Non-pigmented ciliary epithelial cell (primary cell): ENCODE measurements around the gene ANGPT4.

ENCODE experiments used
- DNase-seq: peaks from one replicate; pipeline ENCODE4 v3.0.0-alpha.2; 2010; ENCODE audit warnings: low read depth

The ANGPT4 gene

GRCh38 chr20:940926-941325 is 24.8 kb upstream of the ANGPT4 start:
- no peak for DNase-seq

- no peak for DNase-seq
Measured at GRCh38 chr20:939606-940005, 23.5 kb upstream of the ANGPT4 start.

- DNase-seq = no peak
Measured at GRCh38 chr20:934186-934840, 18.2 kb upstream of the ANGPT4 start.

- no peak for DNase-seq
Measured at GRCh38 chr20:933029-933428, 16.9 kb upstream of the ANGPT4 start.

GRCh38 chr20:931401-931800 is 15.3 kb upstream of the ANGPT4 start:
- DNase-seq = no peak

- no peak for DNase-seq
Measured at GRCh38 chr20:926670-927069, 10.5 kb upstream of the ANGPT4 start.

GRCh38 chr20:925516-925915 is 9.4 kb upstream of the ANGPT4 start:
- DNase-seq = no peak

- no peak for DNase-seq
Measured at GRCh38 chr20:924639-925038, 8.5 kb upstream of the ANGPT4 start.

- no peak for DNase-seq
Measured at GRCh38 chr20:922781-923180, 6.6 kb upstream of the ANGPT4 start.

GRCh38 chr20:921068-921467 is 4.9 kb upstream of the ANGPT4 start:
- DNase-seq = no peak

- DNase-seq = no peak
Measured at GRCh38 chr20:920311-920710, 4.2 kb upstream of the ANGPT4 start.

GRCh38 chr20:919491-919916 is 3.4 kb upstream of the ANGPT4 start:
- DNase-seq = no peak

- no peak for DNase-seq
Measured at GRCh38 chr20:917416-917815, 1.3 kb upstream of the ANGPT4 start.

GRCh38 chr20:916825-917224 is 691 bp upstream of the ANGPT4 start:
- DNase-seq = no peak

GRCh38 chr20:914727-915498 is 1.2 kb downstream of the ANGPT4 start:
- DNase-seq = no peak

GRCh38 chr20:913306-913849 is 2.8 kb downstream of the ANGPT4 start:
- no peak for DNase-seq

- DNase-seq = no peak
Measured at GRCh38 chr20:911882-912600, 4.1 kb downstream of the ANGPT4 start.

GRCh38 chr20:910870-911770 is 5.0 kb downstream of the ANGPT4 start:
- no peak for DNase-seq

- no peak for DNase-seq
Measured at GRCh38 chr20:910132-910869, 5.8 kb downstream of the ANGPT4 start.

GRCh38 chr20:909641-910040 is 6.5 kb downstream of the ANGPT4 start:
- DNase-seq = no peak

GRCh38 chr20:906703-907270 is 9.3 kb downstream of the ANGPT4 start:
- DNase-seq = no peak
